ENCODE measurements around the gene MITF. TPM values are rescaled to one million over a fixed set of nuclear protein-coding genes. Genes with fewer than 3 reads are reported as not detected.

Gene MITF
- total and polyA plus RNA-seq, 10 donors: 0.83 to 11.9 (median 6.2) TPM

GRCh38 chr3:69741032-69741767, 1.9 kb downstream of the MITF start:
- DNase-seq: no peak
- Histone ChIP-seq H3K27ac (no peak overlapping the region), H3K4me3 (peak overlapping the region in 2 of 8 donors; percentile 71 to 81), H3K9me3 (no peaks in the 10 kb centered on the region), H3K27me3 (replicated peaks in 1 of 7) (peaks cover 0 to 47% (median 11%) of the 10 kb centered on the region in 7 donors), H3K36me3 (no peaks in the 10 kb centered on the region), H3K4me1 (peaks cover 0 to 32% (median 21%) of the 10 kb centered on the region in 6 donors)
- intact Hi-C loops (cut with DNase I; ENCODE audit: low total_unique reads): no loop called here
- 88 to 93% (median 88%) methylated on average over 13 of the region's 13 CpGs for WGBS, 5 donors
- no peak for TF ChIP-seq POLR2A (IDR thresholded peaks at IDR 0.05)
- no peak for TF ChIP-seq POLR2AphosphoS5 (IDR thresholded peaks at IDR 0.05)
- no peak for TF ChIP-seq CTCF (IDR thresholded peaks at IDR 0.05 in 8 of 11, conservative IDR thresholded peaks at IDR 0.05 in 3 of 11)

- no peak overlapping the region for H3K4me3 ChIP-seq
- no peak overlapping the region for H3K27ac ChIP-seq
- no peak for DNase-seq
- intact Hi-C loops (cut with DNase I; ENCODE audit: low total_unique reads): no loop called here
- H3K36me3 ChIP-seq: no peaks in the 10 kb centered on the region
- 76 to 93% (median 88%) methylated on average over 2 of the region's 2 CpGs for WGBS, 5 donors
- no peak for TF ChIP-seq CTCF (IDR thresholded peaks at IDR 0.05 in 8 of 11, conservative IDR thresholded peaks at IDR 0.05 in 3 of 11)
- no peak for TF ChIP-seq POLR2AphosphoS5 (IDR thresholded peaks at IDR 0.05)
- TF ChIP-seq POLR2A (IDR thresholded peaks at IDR 0.05): no peak
- H3K27me3 ChIP-seq (replicated peaks in 1 of 7): peaks cover 0 to 44% (median 11%) of the 10 kb centered on the region in 7 donors
- H3K4me1 ChIP-seq: peaks cover 0 to 34% (median 21%) of the 10 kb centered on the region in 6 donors
- H3K9me3 ChIP-seq: no peaks in the 10 kb centered on the region
Observed at GRCh38 chr3:69742391-69742790, 3.1 kb downstream of the MITF start.

GRCh38 chr3:69743975-69744906, 5.0 kb downstream of the MITF start:
- no peak for DNase-seq
- no peak for TF ChIP-seq POLR2AphosphoS5 (IDR thresholded peaks at IDR 0.05)
- TF ChIP-seq POLR2A (IDR thresholded peaks at IDR 0.05): no peak
- TF ChIP-seq CTCF (IDR thresholded peaks at IDR 0.05 in 8 of 11, conservative IDR thresholded peaks at IDR 0.05 in 3 of 11): no peak
- H3K9me3 ChIP-seq: no peaks in the 10 kb centered on the region
- H3K4me1 ChIP-seq: peaks cover 0 to 33% (median 14%) of the 10 kb centered on the region in 6 donors
- peaks cover 0 to 25% (median 8%) of the 10 kb centered on the region in 7 donors for H3K27me3 ChIP-seq (replicated peaks in 1 of 7)
- H3K36me3 ChIP-seq: no peaks in the 10 kb centered on the region
- intact Hi-C loops (cut with DNase I; ENCODE audit: low total_unique reads): no loop called here
- WGBS, 5 donors: 79 to 90% (median 85%) methylated on average over 8 of the region's 8 CpGs
- no peak overlapping the region for H3K27ac ChIP-seq
- no peak overlapping the region for H3K4me3 ChIP-seq

GRCh38 chr3:69745505-69745904, 6.2 kb downstream of the MITF start:
- H3K9me3 ChIP-seq: no peaks in the 10 kb centered on the region
- 69 to 80% (median 77%) methylated on average over 2 of the region's 2 CpGs for WGBS, 5 donors
- DNase-seq: no peak
- H3K27ac ChIP-seq: no peak overlapping the region
- intact Hi-C loops (cut with DNase I; ENCODE audit: low total_unique reads): no loop called here
- H3K27me3 ChIP-seq (replicated peaks in 1 of 7): peaks cover 0 to 13% (median 0%) of the 10 kb centered on the region in 7 donors
- no peak for TF ChIP-seq POLR2AphosphoS5 (IDR thresholded peaks at IDR 0.05)
- TF ChIP-seq CTCF (IDR thresholded peaks at IDR 0.05 in 8 of 11, conservative IDR thresholded peaks at IDR 0.05 in 3 of 11): no peak
- TF ChIP-seq POLR2A (IDR thresholded peaks at IDR 0.05): no peak
- H3K36me3 ChIP-seq: no peaks in the 10 kb centered on the region
- peaks cover 0 to 21% (median 4%) of the 10 kb centered on the region in 6 donors for H3K4me1 ChIP-seq
- no peak overlapping the region for H3K4me3 ChIP-seq

Measured in spleen (tissue), 11 donors.